Prostate gland (tissue), 2 donors: ENCODE results near the gene MKRN1.

Experiments used
- POLR2A ChIP-seq: fragments of 450-650 bp; IDR thresholded peaks from one replicate; pipeline ENCODE4 v1.6.1; 2016; ENCODE audit warnings: antibody characterized with exemption, mild to moderate bottlenecking
- TF ChIP-seq, protein P1 (sequence below), 4 experiments: fragments of 200-600 bp in 2 of 4; fragments of 450-650 bp in 2 of 4; sonication (generic) in 2 of 4; IDR thresholded peaks; 1 replicate in 3 of 4; 2 replicates in 1 of 4; pipeline ENCODE4 v1.5.1; 2016 to 2019; ENCODE audit warnings: antibody characterized with exemption in 4 of 4, mild to moderate bottlenecking in 2 of 4, moderate library complexity in 2 of 4

GRCh38 chr7:140517546-140518369 is 38.5 kb upstream of the MKRN1 start:
- TF ChIP-seq POLR2A, result no peak
- TF ChIP-seq, protein P1, sequence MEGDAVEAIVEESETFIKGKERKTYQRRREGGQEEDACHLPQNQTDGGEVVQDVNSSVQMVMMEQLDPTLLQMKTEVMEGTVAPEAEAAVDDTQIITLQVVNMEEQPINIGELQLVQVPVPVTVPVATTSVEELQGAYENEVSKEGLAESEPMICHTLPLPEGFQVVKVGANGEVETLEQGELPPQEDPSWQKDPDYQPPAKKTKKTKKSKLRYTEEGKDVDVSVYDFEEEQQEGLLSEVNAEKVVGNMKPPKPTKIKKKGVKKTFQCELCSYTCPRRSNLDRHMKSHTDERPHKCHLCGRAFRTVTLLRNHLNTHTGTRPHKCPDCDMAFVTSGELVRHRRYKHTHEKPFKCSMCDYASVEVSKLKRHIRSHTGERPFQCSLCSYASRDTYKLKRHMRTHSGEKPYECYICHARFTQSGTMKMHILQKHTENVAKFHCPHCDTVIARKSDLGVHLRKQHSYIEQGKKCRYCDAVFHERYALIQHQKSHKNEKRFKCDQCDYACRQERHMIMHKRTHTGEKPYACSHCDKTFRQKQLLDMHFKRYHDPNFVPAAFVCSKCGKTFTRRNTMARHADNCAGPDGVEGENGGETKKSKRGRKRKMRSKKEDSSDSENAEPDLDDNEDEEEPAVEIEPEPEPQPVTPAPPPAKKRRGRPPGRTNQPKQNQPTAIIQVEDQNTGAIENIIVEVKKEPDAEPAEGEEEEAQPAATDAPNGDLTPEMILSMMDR (IDR thresholded peaks at IDR 0.05), result peak; percentile 81 to 92 (median 88)
